ENCODE measurements around the gene LURAP1L. TPM values are rescaled to one million over a fixed set of nuclear protein-coding genes. Genes with fewer than 3 reads are reported as not detected.

Gene LURAP1L
- total and polyA plus RNA-seq, 2 experiments from 2014 or later, result 0.86 to 1.5 TPM

DNA sequence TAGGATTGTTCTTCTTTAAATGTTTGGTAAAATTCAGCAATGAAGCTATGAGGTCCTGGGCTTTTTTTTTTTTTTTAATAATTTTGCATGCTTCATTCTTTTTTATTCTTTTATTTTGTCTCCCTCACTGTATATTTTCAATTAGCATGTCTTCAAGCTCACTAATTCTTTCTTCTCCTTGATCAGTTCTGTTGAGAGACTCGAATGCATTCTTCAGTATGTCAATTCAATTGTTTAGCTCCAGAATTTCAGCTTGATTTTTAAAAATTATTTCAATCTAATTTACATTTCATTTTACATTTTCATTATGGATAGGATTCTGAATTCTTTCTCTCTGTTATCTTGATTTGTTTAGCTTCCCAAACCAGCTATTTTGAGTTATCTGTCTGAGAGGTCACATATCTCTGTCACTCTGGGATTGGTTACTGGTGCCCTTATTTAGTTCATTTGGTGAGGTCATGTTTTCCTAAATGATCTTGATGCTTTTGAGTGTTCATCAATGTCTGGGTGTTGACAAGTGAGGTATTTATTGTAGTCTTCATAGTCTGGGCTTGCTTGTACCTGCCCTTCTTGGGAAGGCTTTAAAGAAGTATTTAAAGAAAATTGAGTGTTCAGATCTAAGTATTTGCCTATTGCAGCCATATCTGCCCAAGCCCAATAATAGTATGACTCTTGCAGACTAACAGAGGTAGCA lies 9.1 kb downstream of the LURAP1L start:
- H3K36me3 ChIP-seq, result no peaks in the 10 kb centered on the region
- no peaks in the 10 kb centered on the region for H3K27me3 ChIP-seq
- no peak overlapping the region for H3K27ac ChIP-seq
- H3K9me3 ChIP-seq (ENCODE audit: low read depth), result no peaks in the 10 kb centered on the region
- no peak for DNase-seq (ENCODE audit: low read depth in 1 of 2, low spot score in 1 of 2)
- H3K4me1 ChIP-seq (ENCODE audit: low read depth), result no peaks in the 10 kb centered on the region
- no peak overlapping the region for H3K4me3 ChIP-seq
- TF ChIP-seq, protein P1, sequence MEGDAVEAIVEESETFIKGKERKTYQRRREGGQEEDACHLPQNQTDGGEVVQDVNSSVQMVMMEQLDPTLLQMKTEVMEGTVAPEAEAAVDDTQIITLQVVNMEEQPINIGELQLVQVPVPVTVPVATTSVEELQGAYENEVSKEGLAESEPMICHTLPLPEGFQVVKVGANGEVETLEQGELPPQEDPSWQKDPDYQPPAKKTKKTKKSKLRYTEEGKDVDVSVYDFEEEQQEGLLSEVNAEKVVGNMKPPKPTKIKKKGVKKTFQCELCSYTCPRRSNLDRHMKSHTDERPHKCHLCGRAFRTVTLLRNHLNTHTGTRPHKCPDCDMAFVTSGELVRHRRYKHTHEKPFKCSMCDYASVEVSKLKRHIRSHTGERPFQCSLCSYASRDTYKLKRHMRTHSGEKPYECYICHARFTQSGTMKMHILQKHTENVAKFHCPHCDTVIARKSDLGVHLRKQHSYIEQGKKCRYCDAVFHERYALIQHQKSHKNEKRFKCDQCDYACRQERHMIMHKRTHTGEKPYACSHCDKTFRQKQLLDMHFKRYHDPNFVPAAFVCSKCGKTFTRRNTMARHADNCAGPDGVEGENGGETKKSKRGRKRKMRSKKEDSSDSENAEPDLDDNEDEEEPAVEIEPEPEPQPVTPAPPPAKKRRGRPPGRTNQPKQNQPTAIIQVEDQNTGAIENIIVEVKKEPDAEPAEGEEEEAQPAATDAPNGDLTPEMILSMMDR (IDR thresholded peaks at IDR 0.05; ENCODE audit: low read depth, low read length), result no peak

DNA sequence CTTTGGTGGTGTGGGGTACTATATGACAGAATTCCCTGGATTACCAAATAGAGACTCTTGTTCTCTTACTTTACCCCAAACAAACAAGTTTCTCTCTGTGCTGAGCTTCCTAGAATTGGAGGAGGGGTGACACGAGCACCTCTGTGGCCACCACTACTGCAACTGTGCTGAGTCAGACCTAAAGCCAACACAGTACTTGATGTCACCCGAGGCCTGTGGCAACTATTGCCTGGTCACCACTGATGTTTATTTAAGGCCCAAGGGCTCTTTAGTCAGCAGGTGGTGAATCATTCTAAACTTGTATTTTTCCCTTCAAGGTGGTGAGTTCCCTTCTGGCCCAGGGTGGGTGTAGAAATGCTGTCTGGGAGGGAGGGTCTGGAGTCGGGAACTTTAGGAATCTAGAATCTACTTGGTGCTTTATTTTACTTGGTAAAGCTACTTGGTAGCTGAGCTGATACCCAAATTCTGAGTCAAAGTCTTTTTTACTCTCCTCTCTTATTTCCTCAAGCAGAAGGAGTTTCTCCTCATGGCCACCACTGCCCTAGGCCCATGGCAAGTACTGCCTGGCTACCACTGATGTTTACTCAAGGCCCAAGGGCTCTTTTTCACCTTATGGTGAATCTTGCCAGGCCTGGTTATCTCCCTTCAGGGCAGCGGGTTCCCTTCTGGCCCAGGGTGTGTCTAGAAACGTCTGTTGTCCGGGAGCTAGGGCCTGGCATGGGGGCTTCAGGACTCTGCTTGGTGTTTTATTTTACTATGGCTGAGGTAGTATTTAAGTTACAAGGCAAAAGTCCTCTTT lies 9.8 kb downstream of the LURAP1L start:
- DNase-seq (ENCODE audit: low read depth in 1 of 2, low spot score in 1 of 2), result peak in 1 of 2 donors; percentile 56
- H3K27ac ChIP-seq, result no peak overlapping the region
- no peaks in the 10 kb centered on the region for H3K36me3 ChIP-seq
- no peak overlapping the region for H3K4me3 ChIP-seq
- TF ChIP-seq, protein P1 (IDR thresholded peaks at IDR 0.05; ENCODE audit: low read depth, low read length), result no peak
- no peaks in the 10 kb centered on the region for H3K4me1 ChIP-seq (ENCODE audit: low read depth)
- H3K9me3 ChIP-seq (ENCODE audit: low read depth), result no peaks in the 10 kb centered on the region
- H3K27me3 ChIP-seq, result no peaks in the 10 kb centered on the region

DNA sequence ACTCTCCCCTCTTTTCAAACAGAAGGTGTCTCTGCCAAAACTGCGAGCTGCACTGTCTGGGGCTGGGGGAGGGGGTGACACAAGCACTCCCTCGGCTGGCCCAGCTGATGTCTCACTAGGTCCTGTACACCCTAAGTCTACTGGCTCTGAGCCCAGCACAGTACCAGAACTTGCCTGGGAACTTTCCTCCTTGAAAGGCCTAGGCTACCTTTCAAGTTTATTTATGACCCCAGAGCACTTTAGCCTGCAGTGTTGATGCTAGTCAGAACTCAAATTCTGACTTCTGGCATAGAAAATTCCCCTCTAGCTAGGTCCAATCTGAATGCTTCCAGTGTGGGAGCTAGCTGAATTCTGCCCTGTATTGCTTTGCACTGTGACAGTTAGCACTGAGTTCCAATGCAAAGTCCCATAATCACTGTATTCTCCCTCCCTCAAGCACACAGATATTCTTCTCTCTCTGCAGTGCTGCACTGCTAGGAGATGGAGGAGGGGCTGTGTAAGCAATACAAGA lies 10.5 kb downstream of the LURAP1L start:
- H3K9me3 ChIP-seq (ENCODE audit: low read depth), result no peaks in the 10 kb centered on the region
- H3K36me3 ChIP-seq, result no peaks in the 10 kb centered on the region
- H3K4me1 ChIP-seq (ENCODE audit: low read depth), result no peaks in the 10 kb centered on the region
- no peak overlapping the region for H3K4me3 ChIP-seq
- TF ChIP-seq, protein P1 (IDR thresholded peaks at IDR 0.05; ENCODE audit: low read depth, low read length), result no peak
- H3K27me3 ChIP-seq, result no peaks in the 10 kb centered on the region
- no peak overlapping the region for H3K27ac ChIP-seq
- no peak for DNase-seq (ENCODE audit: low read depth in 1 of 2, low spot score in 1 of 2)

DNA sequence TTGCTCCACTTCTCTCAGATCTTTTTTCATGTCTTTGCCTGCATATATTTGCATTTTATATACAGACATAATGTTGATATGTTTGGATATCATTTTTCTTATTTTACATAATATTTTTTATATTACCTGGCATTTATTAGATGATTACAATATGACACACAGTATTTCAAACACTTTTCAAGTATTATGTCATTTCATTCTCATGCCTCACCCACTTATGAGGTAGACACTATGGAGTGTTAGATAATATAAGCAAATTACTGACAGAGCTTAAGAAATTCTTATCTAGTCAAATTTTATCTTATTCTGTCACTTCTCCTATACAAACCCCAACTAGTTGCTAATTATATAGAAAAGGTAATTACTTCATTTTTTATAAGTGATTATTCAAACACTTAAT lies 11.1 kb downstream of the LURAP1L start:
- no peak for DNase-seq (ENCODE audit: low read depth in 1 of 2, low spot score in 1 of 2)
- no peaks in the 10 kb centered on the region for H3K36me3 ChIP-seq
- no peaks in the 10 kb centered on the region for H3K9me3 ChIP-seq (ENCODE audit: low read depth)
- H3K4me3 ChIP-seq, result no peak overlapping the region
- TF ChIP-seq, protein P1 (IDR thresholded peaks at IDR 0.05; ENCODE audit: low read depth, low read length), result no peak
- no peaks in the 10 kb centered on the region for H3K27me3 ChIP-seq
- H3K4me1 ChIP-seq (ENCODE audit: low read depth), result no peaks in the 10 kb centered on the region
- no peak overlapping the region for H3K27ac ChIP-seq

DNA sequence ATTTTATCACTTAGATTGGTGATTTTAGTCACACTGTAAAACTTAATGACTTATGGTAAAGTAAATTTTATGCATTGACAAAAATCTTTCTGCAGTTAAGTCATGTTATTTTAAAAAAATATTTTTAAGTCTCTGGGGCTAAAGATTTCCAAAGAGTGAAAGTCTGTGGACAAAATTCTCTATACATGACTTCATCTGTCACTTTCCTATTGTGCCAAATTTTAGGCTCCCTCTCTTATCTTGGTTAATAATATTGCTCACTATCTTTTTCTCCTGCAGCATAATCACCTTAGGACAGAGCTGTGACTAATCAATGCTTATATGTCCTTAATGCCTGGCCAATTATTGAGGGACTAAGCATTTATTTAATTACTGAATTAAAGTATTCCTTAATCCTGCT lies 15.2 kb downstream of the LURAP1L start:
- Histone ChIP-seq H3K4me3 (no peak overlapping the region), H3K27me3 (peaks cover 3% of the 10 kb centered on the region), H3K36me3 (no peaks in the 10 kb centered on the region), H3K27ac (no peak overlapping the region), H3K4me1 (ENCODE audit: low read depth) (no peaks in the 10 kb centered on the region), H3K9me3 (ENCODE audit: low read depth) (no peaks in the 10 kb centered on the region)
- TF ChIP-seq, protein P1 (IDR thresholded peaks at IDR 0.05; ENCODE audit: low read depth, low read length), result no peak
- DNase-seq (ENCODE audit: low read depth in 1 of 2, low spot score in 1 of 2), result no peak
